Panc1 (cell line): ENCODE results near the gene MLST8.

ENCODE experiments used
- CTCF ChIP-seq: fragments of 450-650 bp; IDR thresholded peaks from 2 replicates; pipeline ENCODE4 v1.5.1; 2017; ENCODE audit warnings: mild to moderate bottlenecking
- POLR2AphosphoS5 ChIP-seq: IDR thresholded peaks from 2 replicates; pipeline ENCODE4 v1.6.1; 2012; ENCODE audit warnings: mild to moderate bottlenecking, low read depth, low read length, moderate library complexity
- REST ChIP-seq, 2 experiments: IDR thresholded peaks; 2 replicates each; pipeline ENCODE4 v1.6.1; 2011 to 2012; ENCODE audit warnings: low read depth in 2 of 2, control low read depth in 1 of 2, low read length in 1 of 2, mild to moderate bottlenecking in 1 of 2, moderate library complexity in 1 of 2; ENCODE audit not compliant: insufficient read depth in 1 of 2

- TF ChIP-seq CTCF = no peak
- TF ChIP-seq REST (IDR thresholded peaks at IDR 0.05; ENCODE audit: insufficient read depth in 1 of 2, low read depth in 2 of 2, low read length in 1 of 2) = no peak
- TF ChIP-seq POLR2AphosphoS5 = no peak
These were observed 9.4 kb downstream of the MLST8 start, which contains the start of gene PGP for GRCh38 chr16:2214719-2214968.
